H9 (cell line): ENCODE measurements around the gene MRPS16. TPM values are rescaled to one million over a fixed set of nuclear protein-coding genes. Genes with fewer than 3 reads are reported as not detected.

Experiments used
- DNase-seq: peaks from one replicate; pipeline ENCODE4 v3.0.0-alpha.2; 2017
- H2AFZ ChIP-seq: one replicate; pipeline ENCODE4 v1.6.1; 2013; ENCODE audit warnings: mild to moderate bottlenecking, low read length, control low read depth, moderate library complexity
- H2AK5ac ChIP-seq: 2 replicates; pipeline ENCODE4 v1.6.1; 2013; ENCODE audit warnings: low read length, control low read depth, mixed read lengths; ENCODE audit not compliant: insufficient read length
- H2BK120ac ChIP-seq: one replicate; pipeline ENCODE4 v1.6.1; 2013; ENCODE audit warnings: low read depth, mild to moderate bottlenecking, low read length, control low read depth, inconsistent platforms; ENCODE audit not compliant: poor library complexity, severe bottlenecking
- H2BK12ac ChIP-seq: 2 replicates; pipeline ENCODE4 v1.6.1; 2013; ENCODE audit warnings: low read length, control low read depth, mixed read lengths, low read depth; ENCODE audit not compliant: insufficient read length
- H2BK15ac ChIP-seq: 2 replicates; pipeline ENCODE4 v1.6.1; 2013; ENCODE audit warnings: low read depth, low read length, control low read depth
- H2BK20ac ChIP-seq: one replicate; pipeline ENCODE4 v1.6.1; 2013; ENCODE audit warnings: low read depth, mild to moderate bottlenecking, low read length, control low read depth, inconsistent platforms; ENCODE audit not compliant: poor library complexity, severe bottlenecking
- H2BK5ac ChIP-seq: 2 replicates; pipeline ENCODE4 v1.6.1; 2013; ENCODE audit warnings: low read length, control low read depth, mixed read lengths; ENCODE audit not compliant: insufficient read length
- H3K14ac ChIP-seq: 2 replicates; pipeline ENCODE4 v1.6.1; 2013; ENCODE audit warnings: low read length, control low read depth; ENCODE audit not compliant: insufficient read depth
- H3K18ac ChIP-seq: 2 replicates; pipeline ENCODE4 v1.6.1; 2013; ENCODE audit warnings: low read depth, mild to moderate bottlenecking, mixed read lengths, low read length, control low read depth; ENCODE audit not compliant: insufficient read length
- H3K23ac ChIP-seq: 2 replicates; pipeline ENCODE4 v1.6.1; 2013; ENCODE audit warnings: low read length, control low read depth, mixed read lengths, low read depth; ENCODE audit not compliant: insufficient read length
- H3K23me2 ChIP-seq: 2 replicates; pipeline ENCODE4 v1.6.1; 2013; ENCODE audit warnings: low read depth, mild to moderate bottlenecking, mixed read lengths, low read length, control low read depth; ENCODE audit not compliant: insufficient read length, poor library complexity, severe bottlenecking
- H3K27ac ChIP-seq: 2 replicates; pipeline ENCODE4 v1.5.1; 2013; ENCODE audit warnings: low read length, control low read depth, mixed read lengths, low read depth; ENCODE audit not compliant: insufficient read length
- H3K27me3 ChIP-seq: 2 replicates; pipeline ENCODE4 v1.6.1; 2013; ENCODE audit warnings: low read length, control low read depth, inconsistent platforms; ENCODE audit not compliant: insufficient read depth
- H3K4ac ChIP-seq: 2 replicates; pipeline ENCODE4 v1.6.1; 2013; ENCODE audit warnings: low read depth, mild to moderate bottlenecking, control low read depth, inconsistent platforms, low read length, moderate library complexity
- H3K4me1 ChIP-seq: 2 replicates; pipeline ENCODE4 v1.6.1; 2013; ENCODE audit warnings: low read length, control low read depth, inconsistent platforms; ENCODE audit not compliant: insufficient read depth
- H3K4me2 ChIP-seq: 2 replicates; pipeline ENCODE4 v1.6.1; 2013; ENCODE audit warnings: low read length, control low read depth, mixed read lengths; ENCODE audit not compliant: insufficient read length, insufficient read depth
- H3K56ac ChIP-seq: 2 replicates; pipeline ENCODE4 v1.6.1; 2013; ENCODE audit warnings: low read depth, mild to moderate bottlenecking, mixed read lengths, low read length, control low read depth; ENCODE audit not compliant: insufficient read length
- H3K79me1 ChIP-seq: 2 replicates; pipeline ENCODE4 v1.6.1; 2013; ENCODE audit warnings: low read depth, mild to moderate bottlenecking, moderate library complexity, low read length, control low read depth, inconsistent platforms; ENCODE audit not compliant: insufficient read depth, poor library complexity, severe bottlenecking
- H3K79me2 ChIP-seq: 2 replicates; pipeline ENCODE4 v1.6.1; 2013; ENCODE audit warnings: low read length, control low read depth, inconsistent platforms; ENCODE audit not compliant: insufficient read depth
- H3K9ac ChIP-seq: 2 replicates; pipeline ENCODE4 v1.6.1; 2013; ENCODE audit warnings: low read length, control low read depth, mixed read lengths; ENCODE audit not compliant: insufficient read length; ENCODE audit errors: extremely low read depth
- H3K9me3 ChIP-seq: one replicate; pipeline ENCODE4 v1.6.1; 2013; ENCODE audit warnings: low read depth, low read length, inconsistent platforms; ENCODE audit not compliant: control insufficient read depth
- H3T11ph ChIP-seq: one replicate; pipeline ENCODE4 v1.6.1; 2013; ENCODE audit warnings: mild to moderate bottlenecking, low read length, control low read depth, inconsistent platforms
- H4K20me1 ChIP-seq: one replicate; pipeline ENCODE4 v1.6.1; 2013; ENCODE audit not compliant: control insufficient read depth, insufficient read length, insufficient read depth
- H4K5ac ChIP-seq: 2 replicates; pipeline ENCODE4 v1.6.1; 2013; ENCODE audit warnings: low read depth, mild to moderate bottlenecking, mixed read lengths, low read length, control low read depth; ENCODE audit not compliant: insufficient read length
- H4K8ac ChIP-seq: replicated peaks from 2 replicates; pipeline ENCODE4 v1.6.1; 2013; ENCODE audit warnings: low read length, control low read depth, mixed read lengths, low read depth; ENCODE audit not compliant: insufficient read length
- H4K91ac ChIP-seq: 2 replicates; pipeline ENCODE4 v1.6.1; 2013; ENCODE audit warnings: low read depth, mild to moderate bottlenecking, moderate library complexity, mixed read lengths, low read length, control low read depth; ENCODE audit not compliant: insufficient read length
- H3K27ac Mint-ChIP-seq, 3 experiments: 2 replicates in 2 of 3; 3 replicates in 1 of 3; pipeline ENCODE4 v1.8.0; 2020 to 2021; ENCODE audit warnings: mixed read lengths in 3 of 3, mild to moderate bottlenecking in 1 of 3, moderate library complexity in 1 of 3
- H3K27me3 Mint-ChIP-seq: 2 replicates; pipeline ENCODE4 v1.8.0; 2021; ENCODE audit warnings: low read depth, mild to moderate bottlenecking, moderate library complexity, mixed read lengths
- H3K36me3 Mint-ChIP-seq, 3 experiments: 2 replicates in 2 of 3; 3 replicates in 1 of 3; pipeline ENCODE4 v1.8.0; 2020 to 2021; ENCODE audit warnings: low read depth in 3 of 3, mixed read lengths in 3 of 3; ENCODE audit not compliant: insufficient read depth in 1 of 3
- H3K4me1 Mint-ChIP-seq, 2 experiments: 2 replicates each; pipeline ENCODE4 v1.8.0; 2020; ENCODE audit warnings: mixed read lengths in 2 of 2
- H3K4me3 Mint-ChIP-seq, 2 experiments: 2 replicates in 1 of 2; 3 replicates in 1 of 2; pipeline ENCODE4 v1.8.0; 2020 to 2021; ENCODE audit warnings: mild to moderate bottlenecking in 2 of 2, mixed read lengths in 2 of 2, moderate library complexity in 1 of 2
- H3K9me3 Mint-ChIP-seq, 2 experiments: 2 replicates in 1 of 2; 3 replicates in 1 of 2; pipeline ENCODE4 v1.8.0; 2020; ENCODE audit warnings: mild to moderate bottlenecking in 2 of 2, mixed read lengths in 2 of 2, moderate library complexity in 1 of 2
- CTCF ChIP-seq: fragments of 200-600 bp; sonication (generic); conservative IDR thresholded peaks from 3 replicates; pipeline ENCODE4 v1.8.0; 2021; ENCODE audit warnings: antibody characterized with exemption, mild to moderate bottlenecking
- total RNA-seq: library from RNA; stranded (reverse); gene quantifications from 2 replicates; pipeline ENCODE4 v1.2.1, GENCODE V29; 2021

Gene MRPS16
- total RNA-seq, 1 experiment from 2014 or later, result 122 TPM

- Histone ChIP-seq H3K4me1 (no peaks in the 10 kb centered on the region), H3K56ac (no peak overlapping the region), H4K5ac (no peak overlapping the region), H2BK15ac (no peak overlapping the region), H3K23ac (no peak overlapping the region), H3T11ph (no peak overlapping the region), H2BK12ac (no peak overlapping the region), H3K23me2 (no peaks in the 10 kb centered on the region), H3K27me3 (no peaks in the 10 kb centered on the region), H3K9me3 (no peaks in the 10 kb centered on the region), H4K8ac (no peak overlapping the region), H4K91ac (no peak overlapping the region), H4K20me1 (no peaks in the 10 kb centered on the region), H3K27ac (no peak overlapping the region), H3K4ac (no peak overlapping the region), H3K4me2 (no peak overlapping the region), H3K79me2 (no peaks in the 10 kb centered on the region; the same call in 1 of the 2 replicates), H2AK5ac (no peak overlapping the region), H3K18ac (no peak overlapping the region), H2AFZ (no peak overlapping the region), H2BK5ac (no peak overlapping the region), H2BK120ac (no peak overlapping the region), H3K14ac (no peak overlapping the region), H3K9ac (no peak overlapping the region), H2BK20ac (no peak overlapping the region), H3K79me1 (no peaks in the 10 kb centered on the region)
- Mint-ChIP-seq H3K36me3 (no peaks in the 10 kb centered on the region; a peak in 1 of 7 replicates), H3K4me1 (no peaks in the 10 kb centered on the region), H3K27me3 (no peaks in the 10 kb centered on the region), H3K4me3 (no peak overlapping the region), H3K9me3 (no peaks in the 10 kb centered on the region), H3K27ac (no peak overlapping the region)
- TF ChIP-seq CTCF, result no peak
- DNase-seq, result no peak
Measured at GRCh38 chr10:73225518-73225917, 26.9 kb downstream of the MRPS16 start.
